Osteoblast (primary cell): ENCODE data around the gene TRPV3. TPM values are rescaled to one million over a fixed set of nuclear protein-coding genes. Genes with fewer than 3 reads are reported as not detected.
"Not testable (repeated sequence)": the region's sequence is repeated elsewhere in the genome, so short reads cannot be mapped to it uniquely, and the experiment has no call there.

Experiments used
- DNase-seq: peaks from one replicate; pipeline ENCODE4 v3.0.0; 2011; ENCODE audit warnings: low spot score, mixed read lengths; ENCODE audit not compliant: insufficient read length; ENCODE audit errors: missing footprints
- H2AFZ ChIP-seq: 2 replicates; pipeline ENCODE4 v1.6.0; 2011; ENCODE audit warnings: mild to moderate bottlenecking, low read length
- H3K27ac ChIP-seq: 2 replicates; pipeline ENCODE4 v1.5.1; 2011; ENCODE audit warnings: mild to moderate bottlenecking, low read depth, low read length, moderate library complexity
- H3K27me3 ChIP-seq: 2 replicates; pipeline ENCODE4 v1.6.0; 2012; ENCODE audit warnings: mild to moderate bottlenecking, control low read depth, inconsistent platforms, low read length, moderate library complexity; ENCODE audit not compliant: insufficient read depth
- H3K36me3 ChIP-seq: 2 replicates; pipeline ENCODE4 v1.5.1; 2011; ENCODE audit warnings: mild to moderate bottlenecking, low read length, control low read depth, moderate library complexity; ENCODE audit not compliant: insufficient read depth
- H3K4me1 ChIP-seq: 2 replicates; pipeline ENCODE4 v1.5.1; 2011; ENCODE audit warnings: mild to moderate bottlenecking, low read length, control low read depth, moderate library complexity; ENCODE audit not compliant: insufficient read depth
- H3K4me2 ChIP-seq: 2 replicates; pipeline ENCODE4 v1.6.0; 2011; ENCODE audit warnings: mild to moderate bottlenecking, low read length; ENCODE audit not compliant: insufficient read depth
- H3K4me3 ChIP-seq: fragments of 200-600 bp; sonication (generic); 3 replicates; pipeline ENCODE4 v1.5.1; 2012; ENCODE audit warnings: mild to moderate bottlenecking, low read length, inconsistent platforms; ENCODE audit not compliant: insufficient read depth
- H3K79me2 ChIP-seq: 2 replicates; pipeline ENCODE4 v1.6.0; 2012; ENCODE audit warnings: mild to moderate bottlenecking, low read length, control low read depth, inconsistent platforms; ENCODE audit not compliant: insufficient read depth
- H3K9me3 ChIP-seq: 2 replicates; pipeline ENCODE4 v1.5.1; 2011; ENCODE audit warnings: low read depth, low read length, control low read depth
- H4K20me1 ChIP-seq: 2 replicates; pipeline ENCODE4 v1.6.0; 2012; ENCODE audit warnings: mild to moderate bottlenecking, low read length, control low read depth; ENCODE audit not compliant: insufficient read depth
- total RNA-seq: library from RNA; depleted of rRNA; stranded (reverse); fragments of >200 nt; gene quantifications from 2 replicates; pipeline ENCODE4 v1.2.3, GENCODE V29; 2012
- TF ChIP-seq, protein P1 (sequence below): IDR thresholded peaks from 2 replicates; pipeline ENCODE4 v1.5.1; 2011; ENCODE audit warnings: mild to moderate bottlenecking, low read depth, low read length, moderate library complexity; ENCODE audit errors: extremely low read depth

Gene TRPV3
- total RNA-seq, 1 donor = 0.36 TPM

DNA sequence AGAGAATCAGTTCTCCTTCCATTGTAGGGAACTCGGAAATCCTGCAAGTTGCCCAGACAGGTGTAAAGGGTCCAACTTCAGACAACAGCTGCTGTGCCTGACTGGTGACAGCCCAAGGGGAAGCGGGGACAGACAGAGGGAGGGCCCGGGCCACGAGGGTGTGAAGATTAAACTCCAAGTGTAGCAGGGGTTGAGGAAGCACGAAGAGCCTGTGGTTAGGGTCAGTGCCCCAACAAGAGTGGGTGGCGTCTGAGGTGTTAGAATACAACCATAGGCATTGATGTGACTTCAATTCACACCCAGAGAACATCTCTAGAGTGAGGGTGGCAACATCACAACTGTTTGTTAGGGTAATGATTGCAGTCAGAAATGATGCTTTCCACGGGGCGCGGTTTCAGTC, 42.7 kb downstream of the TRPV3 start:
- no peaks in the 10 kb centered on the region for H3K9me3 ChIP-seq
- no peak for DNase-seq
- H2AFZ ChIP-seq = no peak overlapping the region
- H3K36me3 ChIP-seq = no peaks in the 10 kb centered on the region
- H3K4me2 ChIP-seq = no peak overlapping the region
- H4K20me1 ChIP-seq = no peaks in the 10 kb centered on the region
- TF ChIP-seq, protein P1, sequence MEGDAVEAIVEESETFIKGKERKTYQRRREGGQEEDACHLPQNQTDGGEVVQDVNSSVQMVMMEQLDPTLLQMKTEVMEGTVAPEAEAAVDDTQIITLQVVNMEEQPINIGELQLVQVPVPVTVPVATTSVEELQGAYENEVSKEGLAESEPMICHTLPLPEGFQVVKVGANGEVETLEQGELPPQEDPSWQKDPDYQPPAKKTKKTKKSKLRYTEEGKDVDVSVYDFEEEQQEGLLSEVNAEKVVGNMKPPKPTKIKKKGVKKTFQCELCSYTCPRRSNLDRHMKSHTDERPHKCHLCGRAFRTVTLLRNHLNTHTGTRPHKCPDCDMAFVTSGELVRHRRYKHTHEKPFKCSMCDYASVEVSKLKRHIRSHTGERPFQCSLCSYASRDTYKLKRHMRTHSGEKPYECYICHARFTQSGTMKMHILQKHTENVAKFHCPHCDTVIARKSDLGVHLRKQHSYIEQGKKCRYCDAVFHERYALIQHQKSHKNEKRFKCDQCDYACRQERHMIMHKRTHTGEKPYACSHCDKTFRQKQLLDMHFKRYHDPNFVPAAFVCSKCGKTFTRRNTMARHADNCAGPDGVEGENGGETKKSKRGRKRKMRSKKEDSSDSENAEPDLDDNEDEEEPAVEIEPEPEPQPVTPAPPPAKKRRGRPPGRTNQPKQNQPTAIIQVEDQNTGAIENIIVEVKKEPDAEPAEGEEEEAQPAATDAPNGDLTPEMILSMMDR = no peak
- no peaks in the 10 kb centered on the region for H3K79me2 ChIP-seq
- H3K27ac ChIP-seq = no peak overlapping the region
- peaks cover 9% of the 10 kb centered on the region for H3K4me1 ChIP-seq
- no peaks in the 10 kb centered on the region for H3K27me3 ChIP-seq
- no peak overlapping the region for H3K4me3 ChIP-seq

DNA sequence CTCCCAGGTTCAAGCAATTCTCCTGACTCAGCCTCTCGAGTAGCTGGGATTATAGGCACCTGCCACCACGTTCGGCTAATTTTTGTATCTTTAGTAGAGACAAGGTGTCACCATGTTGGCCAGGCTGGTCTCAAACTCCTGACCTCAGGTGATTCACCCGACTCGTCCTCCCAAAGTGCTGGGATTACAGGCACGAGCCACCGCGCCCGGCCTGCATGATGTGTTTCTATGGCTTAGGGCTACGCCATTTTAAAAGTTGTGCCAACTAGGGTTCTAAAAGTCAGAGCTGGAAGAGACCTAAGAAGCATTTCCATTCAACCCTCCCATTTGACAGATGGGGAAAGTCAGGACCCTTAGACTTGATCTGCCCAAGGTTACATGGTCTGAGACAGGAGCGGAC, 43.4 kb downstream of the TRPV3 start:
- H3K4me3 ChIP-seq, H3K27ac ChIP-seq, H3K9me3 ChIP-seq, DNase-seq, H3K79me2 ChIP-seq, H3K4me1 ChIP-seq, H3K36me3 ChIP-seq, H4K20me1 ChIP-seq, H3K4me2 ChIP-seq, H2AFZ ChIP-seq, H3K27me3 ChIP-seq: not testable (repeated sequence)

DNA sequence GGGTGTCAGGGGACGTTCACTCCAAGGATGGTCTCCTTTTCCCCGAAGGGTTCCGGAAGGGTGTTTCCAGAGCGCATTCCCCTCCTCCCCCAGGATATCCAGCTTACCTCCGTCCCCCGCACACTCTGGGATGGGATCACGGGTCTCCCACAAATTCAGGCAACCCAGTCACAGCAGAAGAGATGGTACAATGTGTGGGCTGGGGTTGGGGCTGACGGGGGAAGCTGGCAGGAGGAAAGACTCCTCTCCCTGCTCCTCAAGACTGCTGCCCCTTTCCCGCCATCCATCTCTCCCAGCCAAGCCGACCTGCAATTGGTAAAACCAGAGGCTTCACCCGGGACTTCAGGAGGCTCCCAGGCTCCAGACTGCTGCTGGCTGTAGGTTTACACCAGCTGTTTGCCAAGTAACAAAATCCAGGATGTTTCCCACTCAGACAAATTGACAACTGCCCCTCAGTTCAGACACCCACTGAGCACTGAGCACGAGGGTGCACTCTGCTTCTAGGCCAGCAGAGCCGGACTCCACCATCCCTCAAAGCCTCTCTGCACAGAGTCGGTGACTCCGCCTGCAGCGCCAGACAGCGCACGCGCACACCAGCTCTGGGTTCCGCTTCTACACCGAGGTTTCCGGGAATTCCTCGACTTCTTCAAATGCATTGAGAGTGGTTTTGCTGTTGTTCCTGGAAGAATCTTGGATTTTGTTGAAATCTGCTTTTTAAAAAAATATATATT, 44.1 kb downstream of the TRPV3 start:
- Histone ChIP-seq H2AFZ (peak overlapping the region; percentile 52), H3K4me1 (peaks cover 9% of the 10 kb centered on the region), H3K9me3 (no peaks in the 10 kb centered on the region), H3K27ac (no peak overlapping the region), H3K27me3 (no peaks in the 10 kb centered on the region), H3K36me3 (no peaks in the 10 kb centered on the region), H4K20me1 (no peaks in the 10 kb centered on the region), H3K4me2 (peak overlapping the region; percentile 73), H3K79me2 (no peaks in the 10 kb centered on the region), H3K4me3 (peak overlapping the region; percentile 41)
- TF ChIP-seq, protein P1 = no peak
- no peak for DNase-seq

DNA sequence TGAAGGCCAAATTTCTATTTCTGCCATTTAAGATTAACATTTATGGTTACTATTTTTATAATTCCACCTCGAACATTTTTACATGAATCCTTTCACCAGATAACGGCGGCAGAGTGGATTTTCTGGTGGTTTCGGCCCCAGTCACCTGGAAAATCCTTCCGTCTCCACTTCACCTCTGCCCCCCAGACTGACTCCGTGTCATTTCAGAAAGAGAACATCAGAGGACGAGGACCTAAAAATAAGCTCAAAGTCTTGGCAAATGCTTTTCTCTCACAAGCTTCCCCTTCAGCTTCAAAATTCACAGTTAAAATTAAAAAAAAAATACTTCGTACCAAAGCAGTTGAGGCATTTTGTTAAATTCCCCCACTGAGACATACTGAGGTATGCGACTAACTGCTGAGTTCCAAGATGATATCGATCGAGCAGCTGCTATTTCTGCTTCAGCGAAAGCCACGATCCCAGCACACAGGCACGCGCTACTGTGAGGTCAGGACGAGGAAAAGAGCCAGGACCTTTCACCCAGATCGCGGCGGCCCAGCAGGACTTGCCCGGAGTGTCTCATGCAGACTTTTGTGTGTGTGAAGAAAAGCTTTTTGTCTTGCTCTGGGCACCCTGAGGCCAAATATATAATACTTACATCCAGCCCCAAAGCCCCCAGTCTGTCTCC, 45.0 kb downstream of the TRPV3 start:
- Histone ChIP-seq H3K36me3 (no peaks in the 10 kb centered on the region), H2AFZ (peak overlapping the region; percentile 52), H3K4me3 (peak overlapping the region; percentile 41), H4K20me1 (no peaks in the 10 kb centered on the region), H3K79me2 (no peaks in the 10 kb centered on the region), H3K4me1 (peaks cover 9% of the 10 kb centered on the region), H3K27me3 (no peaks in the 10 kb centered on the region), H3K4me2 (peak overlapping the region; percentile 73), H3K9me3 (no peaks in the 10 kb centered on the region), H3K27ac (no peak overlapping the region)
- DNase-seq = peak; percentile 94
- TF ChIP-seq, protein P1 = no peak
